Glomerular visceral epithelial cell (primary cell): ENCODE data around the gene F2R.
A peak's percentile ranks its signal among the peaks of the same experiment; 100 is the strongest.
"Not testable (repeated sequence)": the region's sequence is repeated elsewhere in the genome, so short reads cannot be mapped to it uniquely, and the experiment has no call there.

Experiments used
- DNase-seq: peaks from one replicate; pipeline ENCODE4 v3.0.0-alpha.2; 2016; ENCODE audit errors: extremely low spot score

Gene F2R

DNA sequence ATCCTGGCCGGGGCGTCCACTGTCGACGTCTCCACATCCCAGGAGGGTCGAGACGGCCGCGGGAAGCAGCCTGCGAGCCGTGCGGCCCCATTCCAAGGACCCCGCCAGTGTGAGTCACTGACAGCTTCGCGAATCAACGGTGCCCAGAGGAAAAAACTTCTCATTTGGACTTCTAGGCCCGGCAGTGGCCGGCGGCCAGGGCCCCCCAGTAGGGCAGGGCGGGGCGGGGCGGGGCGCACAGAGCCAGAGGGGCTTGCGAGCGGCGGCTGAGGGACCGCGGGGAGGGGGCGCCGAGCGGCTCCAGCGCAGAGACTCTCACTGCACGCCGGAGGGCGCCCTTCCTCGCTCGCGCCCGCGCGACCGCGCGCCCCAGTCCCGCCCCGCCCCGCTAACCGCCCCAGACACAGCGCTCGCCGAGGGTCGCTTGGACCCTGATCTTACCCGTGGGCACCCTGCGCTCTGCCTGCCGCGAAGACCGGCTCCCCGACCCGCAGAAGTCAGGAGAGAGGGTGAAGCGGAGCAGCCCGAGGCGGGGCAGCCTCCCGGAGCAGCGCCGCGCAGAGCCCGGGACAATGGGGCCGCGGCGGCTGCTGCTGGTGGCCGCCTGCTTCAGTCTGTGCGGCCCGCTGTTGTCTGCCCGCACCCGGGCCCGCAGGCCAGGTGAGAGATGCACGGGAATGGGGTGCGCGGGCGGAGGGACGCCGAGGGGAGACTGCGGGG lies at the start of gene F2R:
TSS of gene F2R (plus strand) at position 391 of the 720 bp plus-strand sequence. CDS start at position 573, 182 bp downstream.
- peak; percentile 69 for DNase-seq

DNA sequence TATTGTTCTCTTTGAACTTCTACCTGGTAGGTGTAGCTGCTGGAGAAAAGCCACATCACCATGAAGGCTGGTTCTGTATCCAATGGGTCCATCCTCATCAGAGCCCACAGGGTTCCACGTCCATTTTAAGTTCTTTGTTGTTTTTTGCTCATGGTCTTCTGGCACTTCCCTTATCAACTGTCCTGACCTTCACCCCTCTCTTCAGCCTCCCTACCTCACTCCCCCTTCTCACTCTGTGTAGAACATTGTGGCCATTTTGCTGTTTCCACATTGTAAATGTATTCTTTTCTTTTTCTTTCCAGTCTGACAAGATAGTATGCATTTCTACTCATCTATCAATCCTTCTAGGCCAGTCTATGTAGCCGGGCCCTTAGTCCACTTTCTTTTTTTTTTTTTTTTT lies 48.4 kb upstream of the F2R start:
- DNase-seq, result no peak

DNA sequence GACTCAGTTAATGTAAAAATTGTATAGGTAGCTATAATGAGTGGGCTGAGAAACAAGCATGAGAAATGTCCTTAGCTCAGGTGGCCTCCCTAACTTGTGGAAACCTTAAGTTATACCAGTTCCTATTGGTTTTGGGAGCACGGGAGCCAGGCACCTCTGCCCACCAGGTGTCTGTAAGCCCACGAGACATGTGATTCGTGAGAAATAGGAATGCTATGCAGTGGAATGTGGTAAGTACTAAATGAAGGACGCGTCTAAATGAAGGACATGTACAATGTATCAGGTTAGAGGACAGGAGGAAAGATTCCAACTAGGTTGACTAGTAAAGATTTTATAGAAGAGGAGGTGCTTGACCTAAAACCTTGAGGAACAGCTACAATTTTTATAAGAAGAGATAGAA lies 46.7 kb upstream of the F2R start:
- no peak for DNase-seq

DNA sequence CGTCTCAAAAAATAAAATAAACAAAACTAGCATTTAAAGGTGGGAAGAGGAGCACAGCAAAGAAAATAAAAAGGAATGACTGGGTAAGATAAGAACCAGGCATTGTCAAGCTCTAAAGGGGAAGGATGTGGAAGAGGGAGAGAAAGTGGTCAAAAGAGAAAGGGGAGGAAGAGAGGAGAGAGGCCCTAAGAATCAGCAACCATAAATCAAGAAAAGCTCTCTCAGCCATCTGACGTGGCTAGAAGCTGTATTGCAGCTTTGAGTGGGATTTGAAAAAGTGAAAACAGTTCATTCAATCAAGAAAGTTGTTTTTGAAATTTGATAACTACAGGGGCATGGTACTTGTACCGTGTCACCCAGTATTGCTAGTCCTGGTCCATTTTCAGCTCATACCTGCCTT lies 45.4 kb upstream of the F2R start:
- DNase-seq, result no peak

DNA sequence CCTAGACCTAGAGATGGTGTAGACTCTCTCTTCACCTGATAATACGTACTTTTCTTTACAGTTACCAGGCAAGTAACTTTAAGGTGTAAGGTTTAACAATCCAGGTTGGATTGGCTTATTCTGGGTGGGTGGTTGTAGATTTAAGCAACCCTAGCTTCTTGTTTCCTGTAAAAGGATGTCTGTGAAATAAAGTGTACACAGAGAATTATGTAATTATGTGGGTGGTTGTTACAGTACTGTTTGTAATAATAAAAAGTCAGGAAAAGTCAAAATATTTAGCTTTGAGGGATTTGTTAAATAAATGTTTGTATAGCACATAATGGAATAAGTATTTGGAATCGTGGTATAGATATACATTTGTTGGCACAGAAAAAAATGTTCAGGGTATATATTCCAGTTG lies 43.7 kb upstream of the F2R start:
- no peak for DNase-seq

DNA sequence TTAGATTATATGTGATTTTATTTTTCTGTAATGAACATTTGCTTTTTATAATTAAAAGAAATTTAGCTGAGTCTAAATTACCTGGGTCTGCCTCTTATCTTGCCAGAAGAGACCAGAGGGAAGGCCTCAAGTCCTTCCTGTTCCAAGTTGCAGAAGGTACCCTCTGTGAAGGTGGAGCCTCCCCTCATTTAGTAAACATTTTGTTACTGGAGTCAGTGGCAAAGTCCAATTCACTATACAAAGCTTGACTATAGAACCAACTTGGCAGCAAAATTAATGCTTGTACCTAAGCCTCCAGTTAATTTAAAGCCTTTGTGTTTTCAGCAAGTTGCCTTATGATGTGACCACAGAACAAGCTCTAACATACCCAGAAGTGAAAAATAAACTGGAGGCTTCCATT lies 42.8 kb upstream of the F2R start:
- no peak for DNase-seq

DNA sequence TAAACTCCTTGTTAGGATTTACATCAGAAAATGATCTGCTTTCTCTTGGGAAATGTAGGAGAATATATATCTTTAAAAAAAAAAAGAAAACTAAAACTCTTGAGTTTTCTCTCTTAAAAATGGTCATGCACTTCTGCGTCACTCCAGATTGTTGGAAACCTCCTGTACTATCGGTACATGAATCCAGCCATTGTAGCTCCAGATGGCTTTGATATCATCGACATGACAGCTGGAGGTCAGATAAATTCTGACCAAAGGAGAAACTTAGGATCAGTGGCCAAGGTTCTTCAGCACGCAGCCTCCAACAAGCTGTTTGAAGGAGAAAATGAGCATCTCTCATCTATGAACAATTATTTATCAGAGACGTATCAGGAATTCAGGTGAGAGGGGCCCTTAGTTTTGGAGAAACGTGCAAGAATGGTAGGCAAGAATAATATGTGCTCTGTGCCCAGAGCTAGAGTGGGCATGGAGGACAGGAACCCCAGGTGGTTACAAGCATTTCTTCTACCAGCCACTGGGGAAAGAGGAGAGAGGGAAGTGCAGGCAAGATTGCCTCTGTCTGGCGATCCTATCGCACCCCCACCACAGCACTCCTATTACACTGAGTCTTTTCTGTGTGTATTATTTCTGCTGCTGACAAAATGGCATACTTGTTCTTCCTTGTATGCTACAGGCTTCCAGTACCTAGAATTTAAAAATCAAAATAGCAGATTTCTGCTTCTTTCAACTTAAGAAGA lies 41.4 kb upstream of the F2R start:
- no peak for DNase-seq

DNA sequence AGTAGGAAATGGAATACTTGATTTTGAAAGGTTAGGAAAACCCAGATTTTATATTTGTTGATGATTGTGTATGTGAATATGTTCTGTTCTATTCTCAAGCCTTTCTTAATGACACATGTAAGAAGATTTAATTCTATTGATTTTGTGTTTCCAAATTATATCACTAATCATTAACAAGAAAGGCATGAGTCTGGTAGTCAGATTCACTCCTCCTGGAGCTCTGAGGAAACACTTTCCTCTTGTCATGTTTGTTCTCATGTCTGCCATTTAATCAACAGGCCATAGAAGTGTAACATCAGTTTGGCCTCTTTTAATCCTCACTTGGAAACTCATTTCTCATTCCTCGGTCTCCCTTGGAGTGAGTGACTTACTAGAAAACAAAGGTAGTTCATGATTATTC lies 40.6 kb upstream of the F2R start:
- DNase-seq, result no peak

DNA sequence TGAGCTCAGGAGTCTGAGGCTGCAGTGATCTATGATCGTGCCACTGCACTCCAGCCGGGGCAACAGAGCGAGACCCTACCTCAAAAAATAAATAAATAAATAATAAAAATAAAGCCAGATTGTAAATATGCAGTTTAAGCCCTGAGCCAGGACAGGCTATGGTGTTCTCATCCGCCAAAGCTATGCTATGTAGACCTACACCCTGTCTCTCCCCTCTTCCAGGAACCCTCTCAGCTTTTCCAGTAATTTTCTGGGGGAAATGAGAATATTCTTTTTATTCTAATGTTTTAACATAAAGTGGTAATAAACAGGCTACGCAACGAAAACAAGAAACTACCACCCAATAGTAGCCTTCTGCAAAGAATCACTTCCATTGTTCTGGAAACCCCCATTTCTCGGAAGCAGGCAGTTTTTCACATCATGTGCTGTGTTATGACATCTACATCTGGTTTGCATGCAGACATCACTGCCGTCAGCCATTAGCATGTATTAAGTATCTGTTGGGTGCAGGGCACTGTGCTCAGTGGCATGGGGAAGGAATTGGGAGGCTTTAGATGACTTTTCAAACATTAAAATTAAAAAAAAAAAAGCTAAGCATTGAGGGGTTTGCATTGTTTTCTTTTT lies 38.0 kb upstream of the F2R start:
- DNase-seq, result no peak

DNA sequence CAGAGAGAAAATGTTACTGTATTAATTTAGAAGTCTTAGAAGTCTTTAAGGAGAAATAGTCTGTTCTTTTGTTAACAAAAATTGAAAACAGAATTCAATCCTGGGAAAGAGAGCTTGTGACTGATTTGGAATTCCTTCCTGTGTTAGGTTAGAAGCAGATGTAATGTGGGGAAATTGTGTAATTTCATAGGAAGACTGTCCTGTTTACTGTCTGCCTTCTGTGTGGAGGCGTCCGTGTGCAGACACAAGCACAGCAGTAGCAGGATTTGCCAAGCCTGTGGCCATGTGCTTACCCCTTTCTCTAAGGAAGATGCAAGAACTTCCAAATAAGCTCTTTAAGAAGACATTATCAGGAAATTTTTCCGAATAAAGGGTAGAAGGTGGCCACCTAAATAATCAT lies 36.7 kb upstream of the F2R start:
- no peak for DNase-seq

DNA sequence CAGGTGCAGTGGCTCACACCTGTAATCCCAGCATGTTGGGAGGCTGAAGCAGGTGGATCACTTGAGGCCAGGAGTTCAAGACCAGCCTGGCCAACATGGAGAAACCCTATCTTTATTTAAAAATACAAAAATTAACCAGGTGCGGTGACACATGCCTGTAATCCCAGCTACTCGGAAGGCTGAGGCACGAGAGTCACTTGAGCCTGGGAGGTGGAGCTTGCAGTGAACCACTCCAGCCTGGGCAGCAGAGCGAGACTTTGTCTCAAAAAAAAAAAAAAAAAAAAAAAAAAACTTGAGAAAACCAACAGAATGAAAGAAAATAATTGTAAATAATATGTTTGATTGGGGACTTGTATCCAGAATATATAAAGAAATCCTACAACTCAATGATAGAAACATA lies 35.1 kb upstream of the F2R start:
- DNase-seq, result not testable (repeated sequence)

DNA sequence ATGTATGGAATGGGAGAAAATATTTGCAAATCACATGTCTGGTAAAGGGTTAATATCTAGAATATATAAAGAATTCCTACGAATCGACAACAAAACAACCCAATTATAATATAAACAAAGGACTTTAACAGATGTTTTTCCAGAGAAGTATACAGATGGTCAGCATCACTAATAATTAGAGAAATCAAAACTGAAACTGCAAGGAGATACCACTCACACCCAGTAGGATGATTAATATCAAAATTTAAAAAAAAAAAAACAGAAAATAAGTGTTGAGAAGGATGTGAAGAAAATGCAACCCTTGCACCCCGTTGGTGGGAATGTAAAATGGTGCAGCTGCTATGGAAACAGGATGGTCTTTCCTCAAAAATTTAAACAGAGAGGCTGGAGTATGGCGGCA lies 34.6 kb upstream of the F2R start:
- DNase-seq, result no peak

DNA sequence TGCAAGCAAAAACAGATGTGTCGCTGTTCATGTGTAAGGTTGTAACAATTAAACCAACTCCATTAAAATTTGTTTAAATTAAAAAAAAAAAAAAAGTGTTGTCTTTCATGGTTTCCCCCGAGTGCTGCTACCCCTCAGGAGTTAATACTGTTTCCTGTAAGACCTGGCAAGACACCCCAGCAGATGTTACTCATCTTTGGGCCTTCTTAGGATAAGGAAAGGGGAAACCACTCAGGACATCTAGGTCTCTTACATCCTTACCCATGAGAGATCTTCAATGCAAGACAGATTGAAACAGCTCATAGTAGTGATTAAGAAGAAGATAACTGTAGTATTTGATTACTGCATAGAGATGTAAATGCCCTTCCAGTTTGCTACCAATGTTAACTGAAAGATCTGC lies 33.5 kb upstream of the F2R start:
- DNase-seq, result no peak

DNA sequence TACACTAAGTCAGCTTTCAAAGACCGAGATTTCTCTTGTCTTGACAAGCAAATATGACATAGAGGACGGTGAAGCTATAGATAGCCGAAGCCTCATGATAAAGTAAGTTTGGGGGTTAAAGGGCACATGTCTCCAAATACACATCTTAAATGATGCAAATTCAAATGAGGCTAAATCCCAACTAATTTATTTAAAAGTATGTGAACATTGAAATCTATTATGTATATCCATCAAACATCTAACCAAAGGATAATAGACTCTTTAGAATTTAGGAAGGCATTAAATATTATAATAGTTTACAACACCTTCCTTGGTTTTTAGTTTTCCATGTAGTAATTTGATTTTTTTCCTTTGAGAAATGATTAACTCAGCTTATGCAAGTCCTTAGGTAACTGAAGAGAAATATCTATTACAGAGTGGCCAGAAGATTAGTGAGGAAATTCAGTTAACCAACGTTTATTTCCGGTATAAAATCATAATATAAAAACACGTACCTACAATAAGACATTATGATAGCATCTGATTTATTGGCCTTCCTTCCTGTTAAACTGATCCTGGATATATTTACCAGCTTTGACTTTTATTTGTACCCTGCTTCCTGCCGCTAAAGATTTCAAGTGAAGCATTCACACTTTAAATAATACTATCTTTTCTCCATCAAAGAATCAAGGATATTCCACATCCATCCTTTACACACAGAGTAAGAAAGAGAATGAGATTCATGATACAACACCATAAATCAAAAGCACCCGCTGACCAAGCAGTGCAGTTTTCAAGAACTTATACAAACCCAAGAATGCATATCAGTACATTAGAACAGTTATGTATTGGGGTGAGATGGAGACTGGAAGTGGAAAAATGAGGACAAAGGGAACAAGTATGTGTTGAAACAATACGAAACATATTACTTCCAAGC lies 31.9 kb upstream of the F2R start:
- no peak for DNase-seq

DNA sequence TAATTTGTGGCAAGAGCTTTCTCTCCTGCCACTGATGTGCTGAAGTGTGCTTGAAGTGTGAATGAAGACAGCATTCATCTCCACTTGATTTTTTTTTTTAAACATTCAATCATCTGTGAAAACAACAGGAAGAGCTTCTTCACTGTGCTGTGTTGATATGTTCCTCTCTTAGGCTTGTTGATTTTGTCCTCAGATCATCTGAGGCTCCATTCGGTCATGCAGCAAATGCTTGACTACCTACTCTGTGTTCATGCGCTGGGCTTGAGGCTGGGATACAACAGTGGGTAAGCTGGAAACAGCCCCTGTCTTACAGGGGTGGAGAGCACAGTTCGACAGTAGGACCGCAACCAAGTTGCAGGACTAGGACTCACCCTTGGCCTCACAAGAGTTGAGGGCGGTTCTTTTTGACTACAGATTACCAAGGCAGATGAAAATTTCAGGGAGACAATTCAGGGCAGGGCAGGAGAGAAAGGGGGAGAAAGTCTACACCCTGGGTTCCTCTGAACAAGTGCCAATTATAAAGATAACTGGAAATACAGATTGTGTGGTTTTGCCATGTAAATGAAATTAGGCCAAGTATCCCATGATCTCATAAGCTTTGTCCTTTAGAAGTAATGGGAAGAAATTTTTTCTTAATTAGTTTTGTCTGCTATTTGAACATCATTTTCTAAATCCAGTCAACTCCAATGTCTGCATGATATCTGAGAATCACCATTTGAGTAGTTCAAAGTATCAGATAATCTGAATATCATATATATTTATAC lies 31.0 kb upstream of the F2R start:
- DNase-seq, result no peak

DNA sequence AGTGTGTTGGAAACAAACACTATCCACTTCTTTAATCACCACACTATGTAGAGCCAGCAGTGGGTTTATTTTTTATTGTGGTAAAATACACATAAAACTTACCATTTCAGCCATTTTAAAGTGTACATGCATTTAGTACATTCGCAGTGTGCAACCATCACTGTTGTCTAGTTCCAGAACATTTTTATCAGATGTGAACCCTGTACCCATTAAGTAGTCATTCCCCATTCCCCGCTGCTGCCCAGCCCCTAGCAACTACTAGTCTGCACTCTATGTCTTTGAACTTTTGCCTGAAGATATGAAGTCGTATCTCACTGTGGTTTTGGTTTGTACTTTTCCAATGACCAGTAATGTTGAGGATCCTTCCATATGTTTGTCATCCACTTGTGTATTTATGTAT lies 30.2 kb upstream of the F2R start:
- DNase-seq, result no peak

DNA sequence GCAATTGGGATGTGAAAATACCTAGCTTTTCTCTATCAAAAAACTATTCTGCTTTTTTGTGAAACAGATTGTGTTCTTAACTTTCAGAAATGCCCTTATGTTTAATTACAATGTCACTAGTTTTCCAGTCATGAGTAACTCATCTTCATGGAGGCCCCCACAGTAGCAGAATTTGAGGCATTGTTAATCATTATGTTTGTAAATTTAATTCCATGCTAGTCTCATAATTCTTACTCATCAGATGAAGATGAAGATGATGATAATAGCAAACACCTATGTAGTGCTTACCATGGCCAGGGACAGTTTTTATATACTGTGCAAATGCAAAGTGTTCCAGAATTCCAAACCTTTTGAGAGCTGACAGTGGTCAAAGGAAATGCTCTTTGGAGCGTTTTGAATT lies 27.7 kb upstream of the F2R start:
- DNase-seq, result no peak

DNA sequence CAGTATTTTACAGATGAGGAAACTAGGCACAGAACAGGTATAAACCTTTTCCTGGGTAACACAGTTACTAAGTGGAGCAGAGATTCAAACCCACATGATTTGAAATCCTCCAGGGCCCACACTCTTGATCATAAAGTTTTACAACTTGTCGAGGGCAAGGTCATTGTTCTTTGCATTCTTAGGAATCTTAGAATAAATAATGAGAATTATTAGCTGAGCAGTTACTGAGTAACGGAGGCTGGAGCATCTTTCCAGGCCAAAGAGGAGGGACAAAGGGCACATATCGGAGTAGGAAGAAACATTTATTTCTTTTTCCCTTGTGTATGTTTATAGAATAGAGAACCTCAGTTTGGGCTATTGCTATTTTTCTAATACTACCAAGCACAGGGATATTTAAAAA lies 27.1 kb upstream of the F2R start:
- no peak for DNase-seq

DNA sequence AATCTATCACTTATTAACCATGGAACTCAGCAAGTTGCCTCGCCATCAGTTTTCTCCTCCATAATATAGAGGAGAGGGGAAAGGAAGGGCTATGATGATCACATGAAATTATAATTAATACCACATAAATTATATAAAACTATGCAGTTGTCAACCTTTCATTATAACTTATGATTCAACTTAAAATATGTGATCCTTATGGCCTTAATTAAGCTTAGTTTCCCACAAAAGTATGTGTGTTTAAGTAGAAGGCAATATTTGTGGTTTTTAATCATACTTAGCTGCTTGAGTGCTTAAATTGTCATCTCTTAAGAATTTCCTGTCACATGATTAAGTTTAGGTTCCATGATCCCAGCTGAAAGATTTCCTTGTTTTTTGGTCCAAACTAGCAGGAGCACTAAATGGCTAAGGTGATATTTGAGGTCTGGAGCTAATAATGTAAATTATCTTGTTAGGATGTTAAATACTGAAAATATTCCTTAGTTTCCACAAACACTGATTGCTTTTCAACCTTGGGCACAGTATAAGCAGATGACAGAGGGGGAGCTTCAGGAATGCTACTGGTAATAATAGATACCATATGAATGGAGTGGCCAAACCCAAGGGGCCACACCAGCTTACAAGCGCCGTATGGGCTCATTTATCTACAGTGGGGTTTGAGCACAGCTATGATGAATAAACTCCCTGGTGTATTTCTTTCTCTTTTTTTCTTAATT lies 26.4 kb upstream of the F2R start:
- peak; percentile 82 for DNase-seq

DNA sequence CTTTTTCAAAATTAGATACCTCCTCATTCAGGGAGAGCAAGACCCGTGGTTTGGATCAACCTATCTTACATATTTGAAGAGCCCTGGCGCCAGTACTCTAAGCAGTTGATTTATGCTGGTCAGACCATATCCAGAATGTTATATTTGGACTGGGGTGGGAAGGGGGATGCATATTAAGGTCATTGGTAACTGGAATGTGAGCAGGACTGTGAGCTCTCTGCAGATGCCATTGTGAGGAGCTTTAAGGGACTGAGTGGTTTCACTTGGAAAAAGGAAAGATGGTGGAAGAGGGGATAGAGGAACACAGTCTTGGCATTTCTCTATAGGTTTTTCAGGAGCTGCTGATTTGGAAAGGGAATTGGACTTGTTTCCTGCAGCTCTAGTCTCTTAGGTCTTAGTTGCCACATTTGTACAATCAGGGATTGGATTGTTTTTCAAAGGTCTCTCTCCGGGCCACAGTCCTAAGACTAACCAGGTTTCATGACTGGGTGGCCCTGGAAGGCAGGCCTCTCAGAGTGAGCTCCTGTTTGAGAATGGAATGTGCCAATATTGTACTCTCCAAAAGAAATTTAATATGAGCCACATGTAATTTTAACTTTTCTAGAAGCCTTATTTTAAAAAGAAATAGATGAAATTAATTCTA lies 25.8 kb upstream of the F2R start:
- DNase-seq, result peak; percentile 22
